Measurements from ENCODE around the gene LHFPL2. TPM values are rescaled to one million over a fixed set of nuclear protein-coding genes. Genes with fewer than 3 reads are reported as not detected.
"Not testable (repeated sequence)": the region's sequence is repeated elsewhere in the genome, so short reads cannot be mapped to it uniquely, and the experiment has no call there.

LHFPL2 gene
- total RNA-seq, 1 donor from 2014 or later = 40.6 TPM

DNA sequence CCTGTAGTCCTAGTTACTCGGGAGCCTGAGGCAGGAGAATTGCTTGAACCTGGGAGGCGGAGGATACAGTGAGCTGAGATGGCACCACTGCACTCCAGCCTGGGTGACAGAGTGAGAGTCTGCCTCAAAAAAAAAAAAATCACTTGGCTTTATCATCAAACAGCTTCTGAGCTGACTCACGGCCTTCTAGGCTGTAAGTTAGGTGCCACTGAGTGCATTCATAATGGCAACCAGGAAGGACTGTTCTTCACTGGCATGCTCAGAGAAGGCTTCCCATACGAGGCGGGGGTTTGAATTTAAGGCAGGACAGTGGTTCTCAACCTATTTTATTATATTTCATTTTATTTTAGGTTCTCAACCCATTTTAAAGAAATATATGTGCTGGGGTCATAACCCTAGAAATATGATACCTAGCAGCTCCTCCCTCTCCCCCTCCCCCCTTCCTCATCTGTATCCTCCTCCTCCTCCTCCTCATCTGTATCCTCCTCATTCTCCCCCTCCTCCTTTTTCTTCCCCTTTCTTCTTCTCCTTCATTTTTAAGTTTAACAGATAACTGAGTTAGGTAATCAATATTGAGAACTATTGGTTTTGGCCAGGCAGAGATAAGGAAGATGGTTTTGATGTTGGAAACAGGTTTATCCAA is 19.0 kb upstream of the LHFPL2 start:
- Histone ChIP-seq H3K4me1 (no peaks in the 10 kb centered on the region), H3K9me3 (no peaks in the 10 kb centered on the region), H3K36me3 (no peaks in the 10 kb centered on the region), H3K27ac (no peak overlapping the region), H3K4me3 (no peak overlapping the region), H3K27me3 (ENCODE audit: low read depth) (no peaks in the 10 kb centered on the region)
- no peak for ATAC-seq
- no peak for DNase-seq
- TF ChIP-seq, protein P1, sequence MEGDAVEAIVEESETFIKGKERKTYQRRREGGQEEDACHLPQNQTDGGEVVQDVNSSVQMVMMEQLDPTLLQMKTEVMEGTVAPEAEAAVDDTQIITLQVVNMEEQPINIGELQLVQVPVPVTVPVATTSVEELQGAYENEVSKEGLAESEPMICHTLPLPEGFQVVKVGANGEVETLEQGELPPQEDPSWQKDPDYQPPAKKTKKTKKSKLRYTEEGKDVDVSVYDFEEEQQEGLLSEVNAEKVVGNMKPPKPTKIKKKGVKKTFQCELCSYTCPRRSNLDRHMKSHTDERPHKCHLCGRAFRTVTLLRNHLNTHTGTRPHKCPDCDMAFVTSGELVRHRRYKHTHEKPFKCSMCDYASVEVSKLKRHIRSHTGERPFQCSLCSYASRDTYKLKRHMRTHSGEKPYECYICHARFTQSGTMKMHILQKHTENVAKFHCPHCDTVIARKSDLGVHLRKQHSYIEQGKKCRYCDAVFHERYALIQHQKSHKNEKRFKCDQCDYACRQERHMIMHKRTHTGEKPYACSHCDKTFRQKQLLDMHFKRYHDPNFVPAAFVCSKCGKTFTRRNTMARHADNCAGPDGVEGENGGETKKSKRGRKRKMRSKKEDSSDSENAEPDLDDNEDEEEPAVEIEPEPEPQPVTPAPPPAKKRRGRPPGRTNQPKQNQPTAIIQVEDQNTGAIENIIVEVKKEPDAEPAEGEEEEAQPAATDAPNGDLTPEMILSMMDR (IDR thresholded peaks at IDR 0.05) = no peak
- intact Hi-C loops (cut with DNase I) = no loop called here

GRCh38 chr5:78666975-78667374 is 18.4 kb upstream of the LHFPL2 start:
- H3K36me3 ChIP-seq; DNase-seq; intact Hi-C loops (cut with DNase I); H3K4me3 ChIP-seq; H3K27ac ChIP-seq; H3K4me1 ChIP-seq; H3K9me3 ChIP-seq; ATAC-seq; H3K27me3 ChIP-seq (ENCODE audit: low read depth): not testable (repeated sequence)

- no peak overlapping the region for H3K4me3 ChIP-seq
- no peak overlapping the region for H3K27ac ChIP-seq
- DNase-seq = no peak
- ATAC-seq = no peak
- H3K36me3 ChIP-seq = no peaks in the 10 kb centered on the region
- no peaks in the 10 kb centered on the region for H3K27me3 ChIP-seq (ENCODE audit: low read depth)
- intact Hi-C loops (cut with DNase I) = no loop called here
- H3K9me3 ChIP-seq = no peaks in the 10 kb centered on the region
- TF ChIP-seq, protein P1 (IDR thresholded peaks at IDR 0.05) = no peak
- no peaks in the 10 kb centered on the region for H3K4me1 ChIP-seq
Measured at GRCh38 chr5:78666041-78666444, 17.5 kb upstream of the LHFPL2 start.

GRCh38 chr5:78665534-78665933 is 17.0 kb upstream of the LHFPL2 start:
- no peaks in the 10 kb centered on the region for H3K27me3 ChIP-seq (ENCODE audit: low read depth)
- no peak for ATAC-seq
- H3K4me1 ChIP-seq = no peaks in the 10 kb centered on the region
- H3K36me3 ChIP-seq = no peaks in the 10 kb centered on the region
- H3K9me3 ChIP-seq = no peaks in the 10 kb centered on the region
- H3K4me3 ChIP-seq = no peak overlapping the region
- intact Hi-C loops (cut with DNase I) = no loop called here
- TF ChIP-seq, protein P1 (IDR thresholded peaks at IDR 0.05) = no peak
- no peak for DNase-seq
- H3K27ac ChIP-seq = no peak overlapping the region

- H3K36me3 ChIP-seq = no peaks in the 10 kb centered on the region
- no peak for ATAC-seq
- H3K27me3 ChIP-seq (ENCODE audit: low read depth) = no peaks in the 10 kb centered on the region
- TF ChIP-seq, protein P1 (IDR thresholded peaks at IDR 0.05) = no peak
- peaks cover 5% of the 10 kb centered on the region for H3K4me1 ChIP-seq
- H3K27ac ChIP-seq = no peak overlapping the region
- intact Hi-C loops (cut with DNase I) = no loop called here
- no peaks in the 10 kb centered on the region for H3K9me3 ChIP-seq
- H3K4me3 ChIP-seq = no peak overlapping the region
- no peak for DNase-seq
Measured at GRCh38 chr5:78662323-78662722, 13.8 kb upstream of the LHFPL2 start.

- intact Hi-C loops (cut with DNase I) = no loop called here
Measured at GRCh38 chr5:78661691-78662090, 13.1 kb upstream of the LHFPL2 start.

More at GRCh38 chr5:78661691-78662090, 13.1 kb upstream of the LHFPL2 start:
- TF ChIP-seq, protein P1 (IDR thresholded peaks at IDR 0.05) = no peak
- Histone ChIP-seq H3K4me3 (no peak overlapping the region), H3K27me3 (ENCODE audit: low read depth) (no peaks in the 10 kb centered on the region), H3K9me3 (no peaks in the 10 kb centered on the region), H3K27ac (no peak overlapping the region), H3K4me1 (peaks cover 5% of the 10 kb centered on the region), H3K36me3 (no peaks in the 10 kb centered on the region)
- ATAC-seq (no peak), DNase-seq (no peak)
